Measurements from ENCODE around the gene SORCS3. TPM values are rescaled to one million over a fixed set of nuclear protein-coding genes. Genes with fewer than 3 reads are reported as not detected.

Gene SORCS3
- total RNA-seq, 1 experiment from 2014 or later: not detected

- ChIA-PET POLR2A (no interaction called here), CTCF (interaction anchor here (1.3 kb wide), 1 partner anchor 85 kb away, joined by 4 read pairs; no protein-coding TSS in a partner anchor)
- no TSS peak for BruUV-seq (replicated peaks)
Measured at GRCh38 chr10:104666106-104666505, 25.0 kb downstream of the SORCS3 start.

GRCh38 chr10:104676874-104677273 lies 35.8 kb downstream of the SORCS3 start:
- Mint-ChIP-seq H3K4me1 (ENCODE audit: insufficient read depth, unreplicated experiment) (no peaks in the 10 kb centered on the region), H3K27me3 (ENCODE audit: insufficient read depth, unreplicated experiment) (peaks cover 18% of the 10 kb centered on the region), H3K36me3 (ENCODE audit: insufficient read depth, unreplicated experiment) (no peaks in the 10 kb centered on the region), H3K4me3 (ENCODE audit: unreplicated experiment) (no peak overlapping the region), H3K27ac (ENCODE audit: low read depth, unreplicated experiment) (no peak overlapping the region), H3K9me3 (ENCODE audit: unreplicated experiment) (peaks cover 13% of the 10 kb centered on the region)
- BruUV-seq (replicated peaks): no TSS peak
- ChIA-PET POLR2A (no interaction called here), CTCF (no interaction called here)
- no peak for TF ChIP-seq CTCF (IDR thresholded peaks at IDR 0.05; ENCODE audit: unreplicated experiment)
- intact Hi-C loops (cut with micrococcal nuclease): no loop called here
- no peak for DNase-seq (ENCODE audit: unreplicated experiment)

More at GRCh38 chr10:104666106-104666505, 25.0 kb downstream of the SORCS3 start:
- no peak for TF ChIP-seq CTCF (IDR thresholded peaks at IDR 0.05; ENCODE audit: unreplicated experiment)
- Mint-ChIP-seq H3K27ac (ENCODE audit: low read depth, unreplicated experiment) (no peak overlapping the region), H3K36me3 (ENCODE audit: insufficient read depth, unreplicated experiment) (no peaks in the 10 kb centered on the region), H3K4me3 (ENCODE audit: unreplicated experiment) (no peak overlapping the region), H3K4me1 (ENCODE audit: insufficient read depth, unreplicated experiment) (peaks cover 5% of the 10 kb centered on the region), H3K27me3 (ENCODE audit: insufficient read depth, unreplicated experiment) (no peaks in the 10 kb centered on the region), H3K9me3 (ENCODE audit: unreplicated experiment) (no peaks in the 10 kb centered on the region)
- DNase-seq (ENCODE audit: unreplicated experiment): no peak
- intact Hi-C loops (cut with micrococcal nuclease): no loop called here

DNA sequence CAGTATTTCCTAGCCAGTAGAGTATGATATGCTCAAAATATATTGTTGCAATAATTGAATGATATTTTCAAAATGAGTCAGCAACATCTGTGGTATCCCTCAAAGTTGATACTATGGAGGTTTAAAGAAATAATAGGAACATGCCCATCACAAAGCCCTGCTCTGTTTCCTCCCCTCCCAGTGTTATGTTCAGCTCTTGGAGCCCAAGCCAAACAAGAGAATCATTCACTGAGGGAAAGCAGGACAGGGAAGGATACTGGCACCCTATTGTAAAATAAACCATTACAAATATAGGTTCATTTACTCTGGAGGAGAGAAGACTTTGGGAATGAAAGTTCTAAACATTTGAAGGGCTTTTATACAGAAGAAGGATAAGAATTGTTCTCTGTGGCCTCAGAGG lies 37.6 kb downstream of the SORCS3 start:
- no TSS peak for BruUV-seq (replicated peaks)
- no peak for DNase-seq (ENCODE audit: unreplicated experiment)

More for the DNA sequence above, 37.6 kb downstream of the SORCS3 start:
- peaks cover 11% of the 10 kb centered on the region for H3K27me3 Mint-ChIP-seq (ENCODE audit: insufficient read depth, unreplicated experiment)
- H3K36me3 Mint-ChIP-seq (ENCODE audit: insufficient read depth, unreplicated experiment): no peaks in the 10 kb centered on the region
- no peaks in the 10 kb centered on the region for H3K9me3 Mint-ChIP-seq (ENCODE audit: unreplicated experiment)
- intact Hi-C loops (cut with micrococcal nuclease): no loop called here
- H3K27ac Mint-ChIP-seq (ENCODE audit: low read depth, unreplicated experiment): no peak overlapping the region
- no peak overlapping the region for H3K4me3 Mint-ChIP-seq (ENCODE audit: unreplicated experiment)
- POLR2A ChIA-PET: no interaction called here
- H3K4me1 Mint-ChIP-seq (ENCODE audit: insufficient read depth, unreplicated experiment): no peaks in the 10 kb centered on the region
- TF ChIP-seq CTCF (IDR thresholded peaks at IDR 0.05; ENCODE audit: unreplicated experiment): no peak
- CTCF ChIA-PET: no interaction called here
